Prostate gland (tissue), 2 donors: Measurements from ENCODE around the gene SERPINA1.

Experiments
- POLR2A ChIP-seq: fragments of 450-650 bp; IDR thresholded peaks from one replicate; pipeline ENCODE4 v1.6.1; 2016; ENCODE audit warnings: antibody characterized with exemption, mild to moderate bottlenecking
- POLR2AphosphoS5 ChIP-seq: sonication (generic); formaldehyde crosslinking; IDR thresholded peaks from one replicate; pipeline ENCODE4 v1.6.1; 2017; ENCODE audit warnings: antibody characterized with exemption
- TF ChIP-seq, protein P1 (sequence below), 4 experiments: fragments of 200-600 bp in 2 of 4; fragments of 450-650 bp in 2 of 4; sonication (generic) in 2 of 4; IDR thresholded peaks; 1 replicate in 3 of 4; 2 replicates in 1 of 4; pipeline ENCODE4 v1.5.1; 2016 to 2019; ENCODE audit warnings: antibody characterized with exemption in 4 of 4, mild to moderate bottlenecking in 2 of 4, moderate library complexity in 2 of 4

DNA sequence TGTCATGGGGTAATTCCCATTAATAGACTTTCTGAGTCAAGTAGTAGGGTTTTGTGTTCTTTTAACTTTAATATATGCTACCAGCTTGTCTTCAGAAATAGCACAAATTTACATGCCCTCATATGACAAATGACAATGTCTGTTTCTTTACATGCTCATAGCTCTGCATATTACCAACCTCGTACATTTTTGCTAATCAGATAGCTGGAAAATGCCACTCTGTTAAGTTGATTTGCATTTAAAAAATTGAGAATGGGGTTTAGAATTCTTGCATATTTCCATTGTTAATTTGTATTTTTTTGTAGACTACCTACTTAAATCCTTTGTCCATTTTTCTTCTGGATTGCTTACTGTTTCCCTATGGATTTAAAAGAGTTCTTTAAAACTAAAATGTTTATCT lies 31.2 kb downstream of the SERPINA1 start:
- TF ChIP-seq, protein P1, sequence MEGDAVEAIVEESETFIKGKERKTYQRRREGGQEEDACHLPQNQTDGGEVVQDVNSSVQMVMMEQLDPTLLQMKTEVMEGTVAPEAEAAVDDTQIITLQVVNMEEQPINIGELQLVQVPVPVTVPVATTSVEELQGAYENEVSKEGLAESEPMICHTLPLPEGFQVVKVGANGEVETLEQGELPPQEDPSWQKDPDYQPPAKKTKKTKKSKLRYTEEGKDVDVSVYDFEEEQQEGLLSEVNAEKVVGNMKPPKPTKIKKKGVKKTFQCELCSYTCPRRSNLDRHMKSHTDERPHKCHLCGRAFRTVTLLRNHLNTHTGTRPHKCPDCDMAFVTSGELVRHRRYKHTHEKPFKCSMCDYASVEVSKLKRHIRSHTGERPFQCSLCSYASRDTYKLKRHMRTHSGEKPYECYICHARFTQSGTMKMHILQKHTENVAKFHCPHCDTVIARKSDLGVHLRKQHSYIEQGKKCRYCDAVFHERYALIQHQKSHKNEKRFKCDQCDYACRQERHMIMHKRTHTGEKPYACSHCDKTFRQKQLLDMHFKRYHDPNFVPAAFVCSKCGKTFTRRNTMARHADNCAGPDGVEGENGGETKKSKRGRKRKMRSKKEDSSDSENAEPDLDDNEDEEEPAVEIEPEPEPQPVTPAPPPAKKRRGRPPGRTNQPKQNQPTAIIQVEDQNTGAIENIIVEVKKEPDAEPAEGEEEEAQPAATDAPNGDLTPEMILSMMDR (IDR thresholded peaks at IDR 0.05) = no peak
- no peak for TF ChIP-seq POLR2A
- TF ChIP-seq POLR2AphosphoS5 = no peak
